ENCODE measurements around the gene TARS2. TPM values are rescaled to one million over a fixed set of nuclear protein-coding genes. Genes with fewer than 3 reads are reported as not detected.

Gene TARS2
- total and polyA plus RNA-seq, 2 of the 13 experiments (the other 11 are each of a cell fraction or from before 2014, with no cell fraction given), result 21.3 to 22.8 TPM

- peak; percentile 71 for TF ChIP-seq MAX (IDR thresholded peaks at IDR 0.05)
- TF ChIP-seq HOXA7 (CRISPR knock-in tag; IDR thresholded peaks at IDR 0.05), result no peak
- TF ChIP-seq TOE1 (CRISPR knock-in tag; IDR thresholded peaks at IDR 0.05), result no peak; the same call in 1 of the 2 replicates
- peak; percentile 69; the same call in 1 of the 2 replicates for TF ChIP-seq ZNF607 (CRISPR knock-in tag; IDR thresholded peaks at IDR 0.05; ENCODE audit: borderline replicate concordance)
- TF ChIP-seq ATRX (CRISPR knock-in tag; IDR thresholded peaks at IDR 0.05; ENCODE audit: borderline replicate concordance), result no peak
- TF ChIP-seq ZNF720 (CRISPR knock-in tag; IDR thresholded peaks at IDR 0.05), result no peak
- no peak for TF ChIP-seq ZNF605 (CRISPR knock-in tag; IDR thresholded peaks at IDR 0.05)
- TF ChIP-seq SRY (CRISPR knock-in tag; IDR thresholded peaks at IDR 0.05), result peak; percentile 55
- TF ChIP-seq MLLT10 (CRISPR knock-in tag; IDR thresholded peaks at IDR 0.05), result no peak
- 0 out of 2 replicates have a peak, but pooled peaks have one; percentile 63 for TF ChIP-seq PRMT3 (CRISPR knock-in tag; IDR thresholded peaks at IDR 0.05; ENCODE audit: borderline replicate concordance, low read depth)
- 0 out of 2 replicates have a peak, but pooled peaks have one; percentile 27 for TF ChIP-seq ZNF441 (CRISPR knock-in tag; IDR thresholded peaks at IDR 0.05; ENCODE audit: borderline replicate concordance)
- no peak for TF ChIP-seq ZNF781 (CRISPR knock-in tag; IDR thresholded peaks at IDR 0.05; ENCODE audit: borderline replicate concordance, not compliant biosample characterization)
- peak; percentile 17; the same call in 1 of the 2 replicates for TF ChIP-seq MED13 (CRISPR knock-in tag; IDR thresholded peaks at IDR 0.05)
- peak; percentile 86 for TF ChIP-seq HNRNPLL (IDR thresholded peaks at IDR 0.05; ENCODE audit: low read depth, low read length, poor library complexity, severe bottlenecking)
- peak; percentile 84 for TF ChIP-seq ZNF564 (CRISPR knock-in tag; IDR thresholded peaks at IDR 0.05)
- no peak for TF ChIP-seq PAXIP1 (CRISPR knock-in tag; conservative IDR thresholded peaks at IDR 0.05)
- no peak for TF ChIP-seq MZF1 (CRISPR knock-in tag; IDR thresholded peaks at IDR 0.05; ENCODE audit: borderline replicate concordance)
- peak; percentile 83 for TF ChIP-seq MYC (CRISPR knock-in tag; IDR thresholded peaks at IDR 0.05; ENCODE audit: borderline replicate concordance)
- peak; percentile 97 for TF ChIP-seq ZNF777 (CRISPR knock-in tag; IDR thresholded peaks at IDR 0.05)
- TF ChIP-seq RNF2 (conservative IDR thresholded peaks at IDR 0.05; ENCODE audit: low read depth), result peak; percentile 56; the same call in 1 of the 2 replicates
- TF ChIP-seq CCDC6 (CRISPR knock-in tag; IDR thresholded peaks at IDR 0.05), result peak; percentile 65; the same call in 1 of the 2 replicates
- TF ChIP-seq ZNF703 (CRISPR knock-in tag; IDR thresholded peaks at IDR 0.05; ENCODE audit: borderline replicate concordance), result 0 out of 2 replicates have a peak, but pooled peaks have one; percentile 46
- TF ChIP-seq ZNF891 (CRISPR knock-in tag; IDR thresholded peaks at IDR 0.05), result peak; percentile 62
- TF ChIP-seq ZFY (CRISPR knock-in tag; IDR thresholded peaks at IDR 0.05), result peak; percentile 79
Observed at GRCh38 chr1:150548632-150549495, 61.6 kb downstream of the TARS2 start, which contains the start of gene ADAMTSL4 (continued).
